ENCODE measurements around the gene FAM78A. TPM values are rescaled to one million over a fixed set of nuclear protein-coding genes. Genes with fewer than 3 reads are reported as not detected.

FAM78A gene
- total and polyA plus RNA-seq, 2 of the 8 experiments (the other 6 are each of a cell fraction or from before 2014, with no cell fraction given) = 3.1 TPM

DNA sequence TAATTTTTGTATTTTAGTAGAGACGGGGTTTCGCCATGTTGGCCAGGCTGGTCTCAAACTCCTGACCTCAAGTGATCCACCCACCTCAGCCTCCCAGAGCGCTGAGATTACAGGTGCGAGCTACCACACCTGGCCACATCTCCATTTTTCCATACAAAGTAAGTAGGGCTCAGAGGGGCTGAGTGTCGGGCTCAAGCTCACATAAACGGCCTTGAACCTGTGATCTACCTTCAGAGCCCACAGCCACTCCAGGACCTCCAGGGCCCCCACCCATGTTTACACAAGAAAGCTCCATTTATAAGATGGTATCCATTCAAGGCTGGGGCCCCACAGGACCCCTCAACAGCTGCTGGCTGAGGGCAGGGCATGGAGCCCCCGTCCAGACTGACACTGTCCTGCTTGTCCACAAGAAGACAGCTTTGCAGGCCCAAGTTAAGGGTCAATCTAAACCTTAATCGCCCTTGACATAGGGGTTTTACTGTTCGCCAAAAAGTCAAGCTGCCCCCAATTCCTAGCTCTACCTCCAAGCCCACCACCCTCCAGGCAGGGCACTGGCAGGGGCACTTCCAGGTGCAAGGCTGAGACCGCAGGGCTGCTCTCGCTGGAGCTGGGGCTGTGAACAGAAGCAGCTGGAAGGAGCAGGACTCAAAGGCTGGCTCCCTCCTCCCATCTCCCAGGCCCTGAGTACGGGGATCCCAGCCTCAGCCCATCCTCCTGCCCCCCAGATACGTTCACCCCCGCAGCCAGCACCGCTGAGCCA lies 18.9 kb downstream of the FAM78A start:
- no peak overlapping the region; a peak in 1 of 7 replicates for H3K9ac ChIP-seq (replicated peaks in 1 of 4; ENCODE audit: extremely low read depth in 1 of 4, low read depth in 3 of 4, low read length in 3 of 4)
- peaks cover 0 to 2% of the 10 kb centered on the region in 2 experiments for H4K20me1 ChIP-seq (replicated peaks in 1 of 2; ENCODE audit: control insufficient read depth in 1 of 2, insufficient read depth in 2 of 2, low read length in 2 of 2)
- no peaks in the 10 kb centered on the region for H3K79me1 ChIP-seq (ENCODE audit: low read depth, low read length)
- 91% methylated on average over 15 of the region's 15 CpGs; no CpG with 5 or more reads in 1 of the 2 experiments for WGBS, 2 experiments (ENCODE audit: extremely low coverage in 1 of 2, insufficient coverage in 1 of 2, insufficient read length in 1 of 2, insufficient replicate concordance in 2 of 2, low coverage in 1 of 2, low lambda C conversion rate in 2 of 2, missing lambda C conversion rate in 1 of 2)
- H2AFZ ChIP-seq (ENCODE audit: low read length) = no peak overlapping the region
- H3K9me3 ChIP-seq (ENCODE audit: insufficient read depth in 2 of 2, low read depth in 1 of 2, low read length in 1 of 2) = no peaks in the 10 kb centered on the region
- no peaks in the 10 kb centered on the region for H3K27me3 ChIP-seq (replicated peaks in 1 of 4; ENCODE audit: control insufficient read depth in 3 of 4, extremely low read depth in 1 of 4, insufficient read depth in 3 of 4, low read length in 3 of 4)
- H2BK120ac ChIP-seq (replicated peaks; ENCODE audit: low read depth, low read length) = no peak overlapping the region
- no peak overlapping the region for H2AK5ac ChIP-seq (ENCODE audit: low read depth, low read length)
- no peaks in the 10 kb centered on the region for H3K79me2 ChIP-seq (ENCODE audit: control insufficient read depth in 1 of 2, insufficient read depth in 2 of 2, low read length in 2 of 2)
- H2BK20ac ChIP-seq (ENCODE audit: low read length) = no peak overlapping the region
- H3K4me3 ChIP-seq (ENCODE audit: extremely low read depth in 1 of 4, insufficient read depth in 2 of 4, low read depth in 3 of 4, low read length in 4 of 4) = no peak overlapping the region
- H3K23ac ChIP-seq (ENCODE audit: insufficient read length) = no peak overlapping the region
- no peak overlapping the region for H2BK15ac ChIP-seq (ENCODE audit: low read length)
- FAIRE-seq = no peak
- H3K23me2 ChIP-seq (ENCODE audit: low read depth, low read length) = no peaks in the 10 kb centered on the region
- TF ChIP-seq SP4 (IDR thresholded peaks at IDR 0.05; ENCODE audit: low read length) (no peak), ATF2 (IDR thresholded peaks at IDR 0.05; ENCODE audit: low read length) (no peak), RBBP5 (IDR thresholded peaks at IDR 0.05; ENCODE audit: borderline replicate concordance, low read depth, low read length) (no peak)
- no peak overlapping the region for H4K5ac ChIP-seq (ENCODE audit: insufficient read length, low read depth, low read length)
- no peak overlapping the region for H4K91ac ChIP-seq (replicated peaks; ENCODE audit: insufficient read length, low read length)
- H3K4me1 ChIP-seq (replicated peaks in 1 of 4; ENCODE audit: control insufficient read depth in 3 of 4, insufficient read depth in 4 of 4, low read length in 3 of 4) = peaks cover 0 to 9% (median 1%) of the 10 kb centered on the region in 4 experiments; a peak in 1 of 7 replicates
- H3K18ac ChIP-seq (ENCODE audit: extremely low read depth, low read length) = no peak overlapping the region
- H3K4me2 ChIP-seq (ENCODE audit: insufficient read depth in 1 of 2, low read depth in 2 of 2, low read length in 2 of 2) = no peak overlapping the region
- CTCF ChIA-PET (ENCODE audit: partially characterized antibody) = interaction anchor here (0.6 to 2.5 kb wide), 14 partner anchors 15 to 198 kb away, joined by 3 to 13 read pairs (median 4); no protein-coding TSS in a partner anchor
- no peak overlapping the region for H3K4ac ChIP-seq (replicated peaks; ENCODE audit: insufficient read length, low read depth, low read length)
- no peak overlapping the region; the same call in 1 of the 2 replicates for H4K8ac ChIP-seq (ENCODE audit: extremely low read depth, insufficient read depth, low read length)
- H2BK12ac ChIP-seq (ENCODE audit: low read depth, low read length) = no peak overlapping the region
- no peak for DNase-seq (ENCODE audit: low read depth in 1 of 2, low spot score in 2 of 2)
- no peaks in the 10 kb centered on the region for H3K36me3 ChIP-seq (ENCODE audit: control insufficient read depth in 2 of 4, insufficient read depth in 4 of 4, low read length in 3 of 4)
- H2BK5ac ChIP-seq (ENCODE audit: low read depth, low read length) = no peak overlapping the region; the same call in 1 of the 2 replicates
- POLR2A ChIA-PET (ENCODE audit: partially characterized antibody) = interaction anchor here (1.0 to 1.6 kb wide), 3 partner anchors 16 to 132 kb away, joined by 3 to 4 read pairs (median 3); partner anchors contain the start of gene NUP214
- no peak overlapping the region for H3K56ac ChIP-seq (replicated peaks; ENCODE audit: insufficient read length, low read depth, low read length)
- H3K27ac ChIP-seq (ENCODE audit: low read depth, low read length) = no peak overlapping the region
- no peak overlapping the region for H3K14ac ChIP-seq (ENCODE audit: insufficient read length)

All from H1 (cell line).